Stomach (tissue), 4 donors: ENCODE results near the gene DRG2.

Experiments
- CTCF ChIP-seq, 7 experiments: fragments of 450-650 bp in 4 of 7; fragments of 200-600 bp in 3 of 7; sonication (generic) in 3 of 7; IDR thresholded peaks; one replicate each; pipeline ENCODE4 v1.5.1; 2016 to 2019; ENCODE audit warnings: antibody characterized with exemption in 7 of 7, control low read depth in 2 of 7, mild to moderate bottlenecking in 1 of 7
- POLR2A ChIP-seq, 4 donors: fragments of 450-650 bp; IDR thresholded peaks; one replicate each; pipeline ENCODE4 v1.6.1; 2016; ENCODE audit warnings: antibody characterized with exemption in 4 of 4, control low read depth in 2 of 4, mild to moderate bottlenecking in 1 of 4, moderate library complexity in 1 of 4
- POLR2AphosphoS5 ChIP-seq, 3 donors: sonication (generic); formaldehyde crosslinking; IDR thresholded peaks; one replicate each; pipeline ENCODE4 v1.6.1; 2016; ENCODE audit warnings: antibody characterized with exemption in 3 of 3

DNA sequence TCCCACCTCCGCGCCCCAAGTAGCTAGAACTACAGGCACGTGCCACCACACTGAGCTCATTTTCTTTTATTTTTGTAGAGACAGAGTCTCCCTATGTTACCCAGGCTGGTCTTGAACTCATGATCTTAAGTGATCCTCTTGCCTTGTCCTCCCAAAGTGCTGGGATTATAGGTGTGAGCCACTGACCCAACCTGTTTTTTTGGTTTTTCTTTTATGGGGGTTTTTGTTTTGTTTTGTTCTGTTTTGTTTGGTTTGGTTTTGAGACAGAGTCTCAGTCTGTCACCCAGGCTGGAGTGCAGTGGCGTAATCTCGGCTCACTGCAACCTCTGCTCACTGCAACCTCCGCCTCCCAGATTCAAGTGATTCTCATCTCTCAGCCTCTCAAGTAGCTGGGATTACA, 32.2 kb upstream of the DRG2 start:
- no peak for TF ChIP-seq CTCF (IDR thresholded peaks at IDR 0.05)
- no peak for TF ChIP-seq POLR2A (IDR thresholded peaks at IDR 0.05)
- TF ChIP-seq POLR2AphosphoS5 (IDR thresholded peaks at IDR 0.05): no peak
